Stimulated activated naive CD8-positive, alpha-beta T cell treated with anti-CD3 and anti-CD28 coated beads, Interleukin-15, Interleukin-2, amounts not matched to agents 100 U/mL and 50 U/mL, for 24 hours (primary cell): Measurements from ENCODE around the gene AP4S1.

Experiments
- ATAC-seq: fragments of 150-1000 bp; cut with Tn5 transposase; one replicate; pipeline ENCODE4 v1.10.0; 2021
- DNase-seq: peaks from one replicate; pipeline ENCODE4 v3.0.0; 2021

Gene AP4S1

GRCh38 chr14:31006703-31007102 lies 18.7 kb upstream of the AP4S1 start:
- DNase-seq (no peak), ATAC-seq (no peak)

GRCh38 chr14:31009836-31010574 lies 15.4 kb upstream of the AP4S1 start:
- DNase-seq: no peak

GRCh38 chr14:31010935-31011334 lies 14.5 kb upstream of the AP4S1 start:
- DNase-seq (no peak), ATAC-seq (no peak)

More at GRCh38 chr14:31009836-31010574, 15.4 kb upstream of the AP4S1 start:
- no peak for ATAC-seq

DNA sequence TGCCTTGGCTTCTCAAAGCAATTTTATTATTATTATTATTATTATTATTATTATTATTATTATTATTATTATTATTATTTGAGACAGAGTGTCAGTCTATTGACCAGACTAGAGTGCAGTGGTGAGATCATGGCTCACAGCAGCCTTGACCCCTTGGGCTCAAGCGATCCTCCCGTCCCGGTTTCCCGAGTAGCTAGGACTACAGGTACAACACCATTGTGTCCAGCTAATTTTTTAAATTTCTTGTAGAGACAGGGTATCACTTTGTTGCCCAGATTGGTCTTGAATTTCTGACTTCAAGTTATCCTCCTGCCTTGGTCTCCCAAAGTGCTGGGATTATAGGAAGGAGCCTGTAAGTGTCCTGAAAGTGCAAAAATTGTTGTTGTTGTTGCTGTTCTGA lies 11.6 kb upstream of the AP4S1 start:
- no peak for ATAC-seq
- no peak for DNase-seq

DNA sequence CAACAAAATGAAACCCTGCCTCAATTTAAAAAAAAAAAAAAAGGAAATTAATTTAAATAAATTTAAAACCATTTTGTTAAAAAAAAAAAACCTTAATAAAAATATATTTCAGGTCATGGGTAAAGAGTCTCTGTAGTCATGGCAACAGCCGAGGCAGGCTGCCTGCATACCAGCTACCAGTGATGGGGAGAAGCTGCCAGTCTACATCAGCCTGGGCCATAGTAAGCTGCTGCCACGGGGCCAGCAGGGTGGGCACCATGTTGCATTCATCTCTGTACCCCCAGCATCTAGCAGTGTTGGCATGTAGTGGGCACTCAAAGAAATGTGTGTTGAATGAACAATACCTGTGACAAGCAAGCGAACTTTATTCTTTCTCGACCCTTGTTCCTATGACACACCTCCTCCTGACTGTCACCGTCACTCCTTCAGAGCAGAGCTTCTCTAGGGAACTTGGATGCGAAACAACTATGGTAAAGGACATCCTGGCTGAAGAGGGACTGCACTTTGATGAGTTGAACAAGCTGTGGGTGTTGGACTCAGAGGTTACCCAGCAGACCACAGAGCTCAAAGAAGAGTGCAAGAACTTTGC lies 7.3 kb upstream of the AP4S1 start:
- DNase-seq (no peak), ATAC-seq (no peak)

DNA sequence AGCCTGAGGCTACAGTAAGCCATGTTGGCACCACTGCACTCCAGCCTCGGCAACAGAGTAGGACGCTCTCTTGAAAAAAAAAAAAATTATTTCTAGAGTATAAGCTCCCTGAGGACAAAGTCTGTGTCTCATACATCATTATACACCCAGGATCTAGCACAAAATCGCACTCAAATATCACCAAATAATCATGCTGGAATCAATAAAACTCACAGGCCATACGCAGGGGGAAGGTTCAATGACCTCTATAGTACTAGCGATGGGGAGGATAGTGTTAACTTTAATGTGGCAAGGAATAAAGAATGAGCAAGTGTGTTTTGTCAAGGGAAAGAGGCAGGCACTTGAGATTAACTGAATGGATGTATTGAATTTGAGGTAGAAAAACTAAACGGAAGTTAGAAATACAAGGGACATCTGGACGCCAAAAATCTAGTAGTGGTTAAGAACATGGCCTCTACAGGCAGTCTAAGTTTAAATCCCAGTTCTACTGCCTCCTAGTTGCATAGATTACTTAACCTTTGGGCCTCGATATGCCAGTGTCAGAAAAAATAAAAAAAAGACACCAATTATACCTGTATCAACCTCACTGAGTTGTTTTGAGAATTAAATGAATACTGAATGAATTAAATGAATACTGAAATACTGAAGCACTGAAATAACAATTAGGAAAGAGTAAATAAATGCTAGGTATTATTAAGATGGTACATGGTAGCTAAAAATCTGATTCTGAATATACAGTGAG lies 4.4 kb upstream of the AP4S1 start:
- ATAC-seq (no peak), DNase-seq (no peak)

- no peak for DNase-seq
- ATAC-seq: no peak
These were observed 3.9 kb upstream of the AP4S1 start for GRCh38 chr14:31021576-31021949.

- no peak for DNase-seq
- ATAC-seq: no peak
These were observed 3.1 kb upstream of the AP4S1 start for GRCh38 chr14:31022386-31022785.

GRCh38 chr14:31024010-31024480 lies 1.4 kb upstream of the AP4S1 start:
- no peak for ATAC-seq
- DNase-seq: no peak

- no peak for DNase-seq
These were observed 677 bp upstream of the AP4S1 start for GRCh38 chr14:31024577-31025366.

DNA sequence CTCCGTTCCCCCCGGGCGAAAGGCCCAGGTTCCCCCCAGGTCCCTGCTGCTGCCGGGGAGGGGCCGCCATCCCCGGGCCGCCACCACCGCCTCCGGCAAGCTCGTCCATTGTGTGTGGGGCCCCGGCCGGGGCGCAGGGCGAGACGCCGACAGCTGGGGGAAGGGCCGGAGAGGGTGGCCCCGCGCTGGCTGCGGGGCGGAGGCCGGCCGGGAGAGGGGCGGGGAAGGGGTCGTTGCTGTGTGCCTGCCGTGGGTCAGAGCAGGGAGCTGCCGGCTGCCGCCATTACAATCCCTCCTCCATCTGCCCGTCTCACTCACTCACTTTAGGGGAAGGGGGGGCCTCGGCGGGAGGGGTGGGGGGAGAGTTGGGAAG lies 614 bp downstream of the AP4S1 start, which contains the start of gene STRN3:
Gene STRN3, minus strand, starts transcription at position 303 of the 373 bp plus-strand sequence. Its CDS starts 194 bp downstream, at position 109.
- ATAC-seq (no peak), DNase-seq (no peak)

More at GRCh38 chr14:31024577-31025366, 677 bp upstream of the AP4S1 start:
- no peak for ATAC-seq

- peak; percentile 92 for DNase-seq
- peak; percentile 98 for ATAC-seq
These were observed 1.2 kb downstream of the AP4S1 start for GRCh38 chr14:31026450-31027235.

GRCh38 chr14:31027847-31028246 lies 2.4 kb downstream of the AP4S1 start:
- no peak for ATAC-seq

GRCh38 chr14:31029016-31029970 lies 3.8 kb downstream of the AP4S1 start:
- DNase-seq (no peak), ATAC-seq (no peak)

More at GRCh38 chr14:31027847-31028246, 2.4 kb downstream of the AP4S1 start:
- DNase-seq: no peak

DNA sequence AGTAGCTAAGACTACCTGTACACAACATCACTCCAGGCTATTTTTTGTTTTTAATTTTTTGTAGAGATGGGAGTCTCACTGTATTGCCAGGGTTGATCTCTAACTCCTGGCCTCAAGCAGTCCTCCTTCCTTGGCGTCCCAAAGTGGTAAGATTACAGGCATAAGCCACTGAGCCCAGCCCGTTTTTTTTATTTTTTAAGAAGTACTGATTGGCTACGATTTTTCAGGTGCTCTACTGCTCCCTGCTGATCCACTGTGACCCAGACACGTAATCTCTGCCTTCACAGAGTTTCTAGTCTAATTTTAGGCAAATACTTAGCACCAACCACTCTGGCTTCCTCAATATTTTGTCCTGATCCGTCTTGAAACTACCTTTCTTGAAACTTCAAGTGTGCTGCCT lies 5.0 kb downstream of the AP4S1 start:
- ATAC-seq: no peak
- no peak for DNase-seq

- no peak for DNase-seq
- no peak for ATAC-seq
These were observed 11.1 kb downstream of the AP4S1 start for GRCh38 chr14:31036552-31036951.

- DNase-seq: no peak
- ATAC-seq: no peak
These were observed 12.3 kb downstream of the AP4S1 start for GRCh38 chr14:31037709-31038221.

DNA sequence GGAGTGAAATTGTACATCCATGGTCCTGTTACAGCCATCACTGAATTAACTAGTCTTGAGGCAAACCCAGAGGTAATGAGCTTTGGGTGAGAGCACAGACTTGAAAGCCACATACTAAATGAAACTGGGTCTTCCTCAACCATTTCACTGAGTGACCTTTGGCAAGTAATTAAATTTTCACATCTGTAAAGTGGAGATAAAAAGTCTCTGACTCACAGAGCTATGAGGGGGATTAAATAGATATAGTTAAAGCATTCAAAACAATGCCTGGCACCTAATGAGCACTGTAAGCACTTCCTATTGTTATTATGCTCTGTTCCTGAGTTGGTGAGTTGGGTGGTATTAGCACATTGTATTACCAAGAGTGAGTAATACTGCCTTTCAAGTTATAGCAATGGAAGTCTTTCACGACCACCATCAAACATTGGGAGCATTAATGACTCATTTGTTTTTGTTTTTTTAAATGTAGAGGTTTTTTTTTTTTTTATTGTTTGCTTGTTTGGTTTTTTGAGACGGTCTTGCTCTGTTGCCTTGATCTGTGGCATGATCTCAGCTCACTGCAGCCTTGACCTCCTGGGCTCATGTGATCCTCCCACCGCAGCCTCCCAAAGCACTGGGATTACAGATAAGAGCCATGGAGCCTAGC lies 13.2 kb downstream of the AP4S1 start:
- ATAC-seq (no peak), DNase-seq (no peak)

GRCh38 chr14:31042300-31042699 lies 16.9 kb downstream of the AP4S1 start:
- no peak for ATAC-seq
- DNase-seq: no peak
